HUES64 (cell line): ENCODE measurements around the gene BBIP1.

ENCODE experiments used
- H3K27ac ChIP-seq: 2 replicates; pipeline ENCODE4 v1.7.0; 2013; ENCODE audit warnings: low read depth, low read length, inconsistent platforms
- H3K27me3 ChIP-seq: 2 replicates; pipeline ENCODE4 v1.6.1; 2013; ENCODE audit warnings: mild to moderate bottlenecking, low read length; ENCODE audit not compliant: insufficient read depth
- H3K36me3 ChIP-seq: 2 replicates; pipeline ENCODE4 v1.6.1; 2013; ENCODE audit warnings: mild to moderate bottlenecking, low read length; ENCODE audit not compliant: insufficient read depth
- H3K4me1 ChIP-seq: 2 replicates; pipeline ENCODE4 v1.6.1; 2013; ENCODE audit warnings: mild to moderate bottlenecking, low read length, moderate library complexity; ENCODE audit not compliant: insufficient read depth
- H3K4me3 ChIP-seq: 2 replicates; pipeline ENCODE4 v1.5.1; 2013; ENCODE audit warnings: mild to moderate bottlenecking, low read length, moderate library complexity
- H3K9ac ChIP-seq: 2 replicates; pipeline ENCODE4 v1.6.1; 2013; ENCODE audit warnings: mild to moderate bottlenecking, low read depth, low read length
- H3K9me3 ChIP-seq: 2 replicates; pipeline ENCODE4 v1.6.1; 2013; ENCODE audit warnings: low read depth, low read length; ENCODE audit not compliant: insufficient read depth
- WGBS: fragments of 150-250, 120-280 bp; methylation state at CpG from one replicate; pipeline ENCODE4 v1.1.7; 2013; ENCODE audit warnings: missing lambda C conversion rate; 5-methylcytosine and 5-hydroxymethylcytosine counted together

Gene BBIP1

GRCh38 chr10:110859973-110860376 lies 59.0 kb downstream of the BBIP1 start:
- no peak overlapping the region for H3K9ac ChIP-seq
- H3K27ac ChIP-seq = no peak overlapping the region
- H3K27me3 ChIP-seq = no peaks in the 10 kb centered on the region
- H3K4me3 ChIP-seq = no peak overlapping the region
- H3K4me1 ChIP-seq = peaks cover 3% of the 10 kb centered on the region; the same call in 1 of the 2 replicates
- H3K36me3 ChIP-seq = no peaks in the 10 kb centered on the region
- WGBS = 67% methylated on average over 1 of the region's 1 CpG
- no peaks in the 10 kb centered on the region for H3K9me3 ChIP-seq

DNA sequence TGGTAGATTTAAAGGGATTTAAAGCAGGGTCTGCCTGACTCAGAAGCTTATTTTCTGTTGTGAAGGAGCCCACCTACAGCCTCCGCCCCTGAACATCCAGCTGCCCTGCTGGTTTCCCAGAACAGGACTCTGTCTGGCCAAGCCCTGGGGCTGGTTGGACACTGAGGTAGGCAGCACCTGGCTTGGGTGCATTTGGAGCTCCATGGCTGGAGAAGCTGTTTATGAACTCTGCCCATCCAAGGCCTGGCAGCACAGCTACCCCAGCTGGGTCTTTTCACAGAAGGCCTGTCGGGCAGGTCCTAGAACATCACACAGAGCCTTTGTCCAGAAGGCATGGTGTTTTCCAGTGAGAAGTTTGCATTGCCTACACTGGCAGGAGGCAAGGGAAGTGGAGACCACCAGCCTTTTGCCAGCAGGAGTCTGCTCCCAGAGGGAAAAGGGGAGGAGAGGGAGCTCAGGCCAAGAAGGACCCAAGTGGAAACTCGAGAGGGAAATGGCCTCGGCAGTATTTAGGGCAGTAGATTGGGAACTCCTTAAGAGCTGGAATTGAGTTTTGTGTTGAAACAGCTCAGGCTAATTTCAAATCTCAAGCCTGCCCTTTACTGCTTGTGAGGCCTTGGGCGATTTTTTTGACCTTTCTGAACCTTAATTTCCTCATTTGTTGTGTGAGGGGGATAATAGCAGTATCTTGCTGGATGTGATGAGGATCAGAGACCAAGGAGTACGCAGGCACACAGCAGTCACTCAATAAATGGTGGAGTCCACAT lies 59.6 kb downstream of the BBIP1 start:
- Histone ChIP-seq H3K27ac (no peak overlapping the region), H3K27me3 (no peaks in the 10 kb centered on the region), H3K4me3 (no peak overlapping the region), H3K4me1 (no peaks in the 10 kb centered on the region), H3K9me3 (no peaks in the 10 kb centered on the region), H3K36me3 (no peaks in the 10 kb centered on the region), H3K9ac (no peak overlapping the region)
- 92% methylated on average over 6 of the region's 6 CpGs for WGBS

- H3K27ac ChIP-seq = no peak overlapping the region
- no peak overlapping the region for H3K4me3 ChIP-seq
- 100% methylated on average over 1 of the region's 1 CpG for WGBS
- no peaks in the 10 kb centered on the region for H3K4me1 ChIP-seq
- no peaks in the 10 kb centered on the region for H3K27me3 ChIP-seq
- H3K9me3 ChIP-seq = no peaks in the 10 kb centered on the region
- no peaks in the 10 kb centered on the region for H3K36me3 ChIP-seq
- no peak overlapping the region for H3K9ac ChIP-seq
These were observed 60.6 kb downstream of the BBIP1 start for GRCh38 chr10:110858297-110858934.

DNA sequence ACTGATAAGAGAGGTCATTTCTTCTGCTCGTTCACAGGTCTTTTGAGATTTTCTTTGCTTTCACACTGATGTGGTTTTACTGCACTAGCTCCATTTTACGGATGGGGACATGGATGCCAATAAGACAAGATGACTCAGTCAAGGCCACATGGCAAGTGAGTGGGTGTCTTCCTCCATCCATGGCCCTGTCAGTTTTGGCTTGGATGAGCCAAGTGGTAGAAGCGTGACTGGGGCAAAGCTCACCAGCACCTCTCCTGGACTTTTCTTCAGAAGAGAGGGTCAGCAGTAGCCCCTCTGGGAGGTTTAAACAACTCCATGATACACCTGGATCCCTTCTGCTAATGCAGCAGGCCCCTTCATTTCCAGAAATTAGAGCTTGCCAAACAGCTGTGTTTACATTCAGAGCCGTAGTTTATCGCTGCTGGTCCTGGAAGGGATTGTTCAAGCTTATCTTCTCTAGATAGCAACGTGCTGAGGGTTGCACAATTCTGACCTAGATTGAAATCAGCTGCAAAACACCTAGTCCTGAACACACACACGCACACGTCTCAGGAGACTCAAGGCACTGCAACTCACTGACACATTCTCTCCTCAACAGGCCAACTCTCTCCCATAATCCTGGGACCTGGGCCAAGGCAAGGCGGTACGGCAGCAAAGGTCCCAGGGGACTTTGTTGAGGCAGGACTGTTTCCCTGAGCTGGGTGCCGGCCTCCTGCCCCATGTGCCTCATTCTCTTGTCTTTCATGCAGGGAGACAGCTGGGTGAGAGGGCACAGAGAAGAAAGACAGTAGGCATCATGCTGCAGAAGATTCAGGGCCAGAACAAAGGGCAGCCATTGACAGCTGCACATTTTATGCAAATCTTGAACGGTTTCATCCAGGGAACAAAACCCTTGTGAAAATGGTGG lies 61.5 kb downstream of the BBIP1 start:
- WGBS = 73% methylated on average over 12 of the region's 12 CpGs
- Histone ChIP-seq H3K9me3 (no peaks in the 10 kb centered on the region), H3K4me1 (peaks cover 2% of the 10 kb centered on the region; the same call in 1 of the 2 replicates), H3K27me3 (no peaks in the 10 kb centered on the region), H3K4me3 (no peak overlapping the region), H3K27ac (no peak overlapping the region), H3K9ac (no peak overlapping the region), H3K36me3 (no peaks in the 10 kb centered on the region)

DNA sequence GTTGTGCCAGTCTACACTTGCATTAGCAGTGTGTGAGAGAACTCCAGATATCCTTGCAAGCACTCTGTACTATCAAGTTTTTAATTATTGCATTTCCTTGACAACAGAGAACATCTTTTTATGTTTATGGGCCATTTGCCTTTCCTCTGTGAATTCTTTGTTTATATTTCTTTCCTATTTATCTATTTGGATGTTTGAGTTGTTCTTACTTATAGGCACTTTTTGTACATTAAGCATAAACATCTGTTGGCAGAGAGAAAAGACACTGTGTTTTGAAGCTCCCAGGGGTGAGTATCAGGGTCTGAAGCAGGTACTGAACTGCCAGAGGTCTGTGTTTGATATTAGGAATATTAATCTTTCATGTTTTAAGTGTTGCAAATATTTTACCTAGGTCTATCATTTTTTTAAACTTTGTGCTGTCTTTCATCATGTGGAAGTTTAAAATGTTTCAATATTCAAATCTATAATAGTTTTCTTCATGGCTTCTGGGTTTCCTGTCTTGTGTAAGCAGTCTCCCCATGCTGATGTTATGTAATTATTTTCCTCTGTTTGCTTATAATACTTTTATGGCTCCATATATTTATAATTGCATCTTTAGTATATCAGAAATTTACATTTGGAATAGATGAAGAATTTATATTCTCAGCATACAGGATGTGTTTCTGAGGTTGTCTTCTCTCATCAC lies 64.9 kb downstream of the BBIP1 start:
- no peaks in the 10 kb centered on the region for H3K36me3 ChIP-seq
- H3K9me3 ChIP-seq = no peaks in the 10 kb centered on the region
- no peaks in the 10 kb centered on the region for H3K27me3 ChIP-seq
- no peak overlapping the region for H3K9ac ChIP-seq
- H3K27ac ChIP-seq = no peak overlapping the region
- H3K4me3 ChIP-seq = no peak overlapping the region
- peaks cover 3% of the 10 kb centered on the region; the same call in 1 of the 2 replicates for H3K4me1 ChIP-seq

- Histone ChIP-seq H3K9ac (no peak overlapping the region), H3K9me3 (no peaks in the 10 kb centered on the region), H3K36me3 (no peaks in the 10 kb centered on the region), H3K27me3 (no peaks in the 10 kb centered on the region), H3K4me3 (no peak overlapping the region), H3K4me1 (peaks cover 3% of the 10 kb centered on the region; the same call in 1 of the 2 replicates), H3K27ac (no peak overlapping the region)
- WGBS = 91% methylated on average over 4 of the region's 4 CpGs
These were observed 66.0 kb downstream of the BBIP1 start for GRCh38 chr10:110852947-110853346.

DNA sequence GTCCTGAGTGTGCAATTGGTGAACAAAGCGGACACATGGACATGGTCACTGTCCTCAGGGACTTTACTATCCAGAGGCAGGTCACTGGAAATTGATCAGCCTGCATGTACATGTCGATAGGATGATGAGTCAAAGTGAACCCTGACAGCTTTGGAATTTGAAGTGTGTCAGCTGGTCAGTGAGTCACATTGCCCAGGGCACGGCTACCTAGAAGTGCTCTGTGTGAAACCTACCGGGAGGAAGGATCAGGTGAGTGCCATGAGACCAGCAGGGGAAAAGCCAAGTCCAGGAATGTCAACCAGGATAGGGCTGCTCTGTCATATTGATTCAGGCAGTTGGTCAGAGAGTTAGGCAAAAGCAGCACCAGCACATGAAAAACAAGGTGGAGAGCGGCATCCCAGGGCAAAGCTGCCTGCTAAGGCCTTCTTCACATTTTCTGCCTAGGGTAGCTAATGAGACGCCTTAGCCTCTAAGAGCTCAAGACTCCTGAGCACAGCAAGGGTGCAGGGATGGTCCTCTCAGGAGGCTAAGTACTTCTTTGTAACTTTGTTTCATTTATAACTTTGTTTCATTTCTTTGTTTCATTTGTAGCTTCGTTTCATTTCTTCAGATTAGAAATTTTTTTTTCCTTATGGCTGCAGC lies 66.6 kb downstream of the BBIP1 start:
- 69% methylated on average over 7 of the region's 7 CpGs for WGBS
- Histone ChIP-seq H3K9me3 (no peaks in the 10 kb centered on the region), H3K27me3 (no peaks in the 10 kb centered on the region), H3K9ac (no peak overlapping the region), H3K27ac (no peak overlapping the region), H3K4me3 (no peak overlapping the region), H3K36me3 (no peaks in the 10 kb centered on the region), H3K4me1 (peaks cover 3% of the 10 kb centered on the region; the same call in 1 of the 2 replicates)

GRCh38 chr10:110851020-110851612 lies 67.9 kb downstream of the BBIP1 start:
- H3K9me3 ChIP-seq = no peaks in the 10 kb centered on the region
- no peak overlapping the region for H3K9ac ChIP-seq
- no peaks in the 10 kb centered on the region for H3K27me3 ChIP-seq
- H3K27ac ChIP-seq = no peak overlapping the region
- H3K4me3 ChIP-seq = no peak overlapping the region
- H3K4me1 ChIP-seq = peaks cover 3% of the 10 kb centered on the region; the same call in 1 of the 2 replicates
- no peaks in the 10 kb centered on the region for H3K36me3 ChIP-seq
- WGBS = 81% methylated on average over 7 of the region's 8 CpGs

GRCh38 chr10:110850099-110850498 lies 68.9 kb downstream of the BBIP1 start:
- Histone ChIP-seq H3K4me3 (no peak overlapping the region), H3K27me3 (no peaks in the 10 kb centered on the region), H3K36me3 (no peaks in the 10 kb centered on the region), H3K27ac (no peak overlapping the region), H3K9ac (no peak overlapping the region), H3K9me3 (no peaks in the 10 kb centered on the region), H3K4me1 (peaks cover 3% of the 10 kb centered on the region; the same call in 1 of the 2 replicates)
- WGBS = 97% methylated on average over 3 of the region's 3 CpGs
